Measurements from ENCODE around the gene SPTBN1.

- no peak for TF ChIP-seq CTCF (conservative IDR thresholded peaks at IDR 0.05)
- no peak for TF ChIP-seq ZFX (IDR thresholded peaks at IDR 0.05)
Measured at GRCh38 chr2:54512183-54512582, 56.1 kb downstream of the SPTBN1 start.

Measured in C4-2B (cell line).